ENCODE results near the gene ANKDD1A. TPM values are rescaled to one million over a fixed set of nuclear protein-coding genes. Genes with fewer than 3 reads are reported as not detected.

The ANKDD1A gene
- total and polyA plus RNA-seq, 2 experiments from 2014 or later = 3.6 to 6.1 TPM

GRCh38 chr15:64895285-64896065 lies 16.2 kb upstream of the ANKDD1A start:
- peak overlapping the region; percentile 73 for H3K4me2 ChIP-seq
- H2AFZ ChIP-seq = peak overlapping the region; percentile 29
- H3K36me3 ChIP-seq (replicated peaks; ENCODE audit: insufficient read depth, low read depth) = no peaks in the 10 kb centered on the region
- no peaks in the 10 kb centered on the region for H3K9me2 ChIP-seq (replicated peaks; ENCODE audit: insufficient read depth)
- no peaks in the 10 kb centered on the region for H4K20me1 ChIP-seq (ENCODE audit: insufficient read depth, poor library complexity, severe bottlenecking)
- DNase-seq (ENCODE audit: low spot score) = no peak
- H3K79me2 ChIP-seq = no peaks in the 10 kb centered on the region
- TF ChIP-seq CTCF (IDR thresholded peaks at IDR 0.05; ENCODE audit: poor library complexity) (peak; percentile 16), EZH2 (IDR thresholded peaks at IDR 0.05; ENCODE audit: borderline replicate concordance) (no peak), EZH2phosphoT487 (IDR thresholded peaks at IDR 0.05; ENCODE audit: low read depth, severe bottlenecking, unreplicated experiment) (no peak)
- no peak overlapping the region for H3K4me3 ChIP-seq
- 74% methylated on average over 6 of the region's 6 CpGs for WGBS (ENCODE audit: low lambda C conversion rate, missing lambda C conversion rate)
- peaks cover 32% of the 10 kb centered on the region for H3K4me1 ChIP-seq (ENCODE audit: insufficient read depth)
- H3K27me3 ChIP-seq = no peaks in the 10 kb centered on the region
- no peaks in the 10 kb centered on the region for H3K9me3 ChIP-seq (ENCODE audit: low read depth)
- peak overlapping the region; percentile 98 for H3K27ac ChIP-seq

GRCh38 chr15:64896371-64897069 lies 15.2 kb upstream of the ANKDD1A start:
- Histone ChIP-seq H3K79me2 (no peaks in the 10 kb centered on the region), H3K27ac (peak overlapping the region; percentile 98), H3K4me1 (ENCODE audit: insufficient read depth) (peaks cover 32% of the 10 kb centered on the region), H3K4me2 (no peak overlapping the region), H3K9me2 (replicated peaks; ENCODE audit: insufficient read depth) (no peaks in the 10 kb centered on the region), H3K36me3 (replicated peaks; ENCODE audit: insufficient read depth, low read depth) (no peaks in the 10 kb centered on the region), H4K20me1 (ENCODE audit: insufficient read depth, poor library complexity, severe bottlenecking) (no peaks in the 10 kb centered on the region), H3K27me3 (no peaks in the 10 kb centered on the region), H3K4me3 (no peak overlapping the region), H2AFZ (no peak overlapping the region), H3K9me3 (ENCODE audit: low read depth) (no peaks in the 10 kb centered on the region)
- no peak for DNase-seq (ENCODE audit: low spot score)
- WGBS (ENCODE audit: low lambda C conversion rate, missing lambda C conversion rate) = 95% methylated on average over 6 of the region's 6 CpGs
- TF ChIP-seq EZH2phosphoT487 (IDR thresholded peaks at IDR 0.05; ENCODE audit: low read depth, severe bottlenecking, unreplicated experiment) (no peak), CTCF (IDR thresholded peaks at IDR 0.05; ENCODE audit: poor library complexity) (no peak), EZH2 (IDR thresholded peaks at IDR 0.05; ENCODE audit: borderline replicate concordance) (no peak)

GRCh38 chr15:64897345-64897985 lies 14.2 kb upstream of the ANKDD1A start:
- Histone ChIP-seq H3K36me3 (replicated peaks; ENCODE audit: insufficient read depth, low read depth) (no peaks in the 10 kb centered on the region), H3K4me3 (no peak overlapping the region), H4K20me1 (ENCODE audit: insufficient read depth, poor library complexity, severe bottlenecking) (no peaks in the 10 kb centered on the region), H3K79me2 (no peaks in the 10 kb centered on the region), H3K27ac (peak overlapping the region; percentile 98), H3K4me2 (no peak overlapping the region), H3K4me1 (ENCODE audit: insufficient read depth) (peaks cover 32% of the 10 kb centered on the region), H3K27me3 (no peaks in the 10 kb centered on the region), H3K9me3 (ENCODE audit: low read depth) (no peaks in the 10 kb centered on the region), H3K9me2 (replicated peaks; ENCODE audit: insufficient read depth) (no peaks in the 10 kb centered on the region), H2AFZ (no peak overlapping the region)
- DNase-seq (ENCODE audit: low spot score) = peak; percentile 66
- TF ChIP-seq EZH2 (IDR thresholded peaks at IDR 0.05; ENCODE audit: borderline replicate concordance) = no peak
- no peak for TF ChIP-seq EZH2phosphoT487 (IDR thresholded peaks at IDR 0.05; ENCODE audit: low read depth, severe bottlenecking, unreplicated experiment)
- no peak for TF ChIP-seq CTCF (IDR thresholded peaks at IDR 0.05; ENCODE audit: poor library complexity)
- WGBS (ENCODE audit: low lambda C conversion rate, missing lambda C conversion rate) = 68% methylated on average over 6 of the region's 6 CpGs

Data from hepatocyte (in vitro differentiated cells).